ENCODE data around the gene ACSL1.
A peak's percentile ranks its signal among the peaks of the same experiment; 100 is the strongest.

The ACSL1 gene

GRCh38 chr4:184808713-184809050 lies 17.1 kb downstream of the ACSL1 start:
- no peak overlapping the region for H3K4me3 ChIP-seq (ENCODE audit: insufficient read depth in 1 of 2, low read depth in 1 of 2, low read length in 2 of 2)
- peaks cover 33% of the 10 kb centered on the region for H3K79me1 ChIP-seq (replicated peaks; ENCODE audit: low read length, poor library complexity, severe bottlenecking)
- no peak overlapping the region for H2BK12ac ChIP-seq (ENCODE audit: low read length in 2 of 2)
- H2BK15ac ChIP-seq (ENCODE audit: low read depth, poor library complexity, severe bottlenecking) = no peak overlapping the region
- H2AFZ ChIP-seq (ENCODE audit: low read depth, low read length) = no peak overlapping the region
- H3K4ac ChIP-seq (ENCODE audit: low read depth in 1 of 2, low read length in 2 of 2) = no peak overlapping the region
- no peak overlapping the region for H3K18ac ChIP-seq (ENCODE audit: low read depth in 1 of 2, low read length in 2 of 2)
- peaks cover 0 to 6% of the 10 kb centered on the region in 2 experiments for H3K36me3 ChIP-seq (ENCODE audit: control insufficient read depth in 1 of 2, insufficient read depth in 2 of 2, low read depth in 1 of 2, low read length in 2 of 2)
- H3K4me1 ChIP-seq (ENCODE audit: control insufficient read depth, insufficient read depth, low read depth, low read length) = peaks cover 17% of the 10 kb centered on the region
- no peak overlapping the region for H4K8ac ChIP-seq (ENCODE audit: low read length)
- DNase-seq = peak; percentile 21
- no peak overlapping the region for H3K27ac ChIP-seq (ENCODE audit: low read length, poor library complexity, severe bottlenecking)
- H3K4me2 ChIP-seq (ENCODE audit: low read length, poor library complexity, severe bottlenecking) = no peak overlapping the region
- no peak overlapping the region for H3K9ac ChIP-seq (ENCODE audit: low read length)
- no peak overlapping the region for H2BK5ac ChIP-seq (ENCODE audit: low read depth, low read length, poor library complexity, severe bottlenecking)
- WGBS = 80% methylated on average over 1 of the region's 1 CpG
- H3K9me3 ChIP-seq (ENCODE audit: control insufficient read depth, low read length) = no peaks in the 10 kb centered on the region
- H3K23ac ChIP-seq (ENCODE audit: low read length in 2 of 2) = no peak overlapping the region
- H4K91ac ChIP-seq (ENCODE audit: low read length) = no peak overlapping the region
- H2AK5ac ChIP-seq (ENCODE audit: low read length, severe bottlenecking) = no peak overlapping the region
- no peak overlapping the region for H3K14ac ChIP-seq (ENCODE audit: low read length in 2 of 2)
- H2BK120ac ChIP-seq (ENCODE audit: low read depth, low read length) = no peak overlapping the region
- H3K27me3 ChIP-seq (ENCODE audit: control insufficient read depth in 1 of 2, insufficient read depth in 1 of 2, low read length in 2 of 2) = no peaks in the 10 kb centered on the region

- no peak overlapping the region for H3K4me3 ChIP-seq (ENCODE audit: insufficient read depth in 1 of 2, low read depth in 1 of 2, low read length in 2 of 2)
- no peaks in the 10 kb centered on the region for H3K27me3 ChIP-seq (ENCODE audit: control insufficient read depth in 1 of 2, insufficient read depth in 1 of 2, low read length in 2 of 2)
- no peak overlapping the region for H2AK5ac ChIP-seq (ENCODE audit: low read length, severe bottlenecking)
- H2BK5ac ChIP-seq (ENCODE audit: low read depth, low read length, poor library complexity, severe bottlenecking) = no peak overlapping the region
- H3K14ac ChIP-seq (ENCODE audit: low read length in 2 of 2) = no peak overlapping the region
- no peak overlapping the region for H3K4ac ChIP-seq (ENCODE audit: low read depth in 1 of 2, low read length in 2 of 2)
- H2BK15ac ChIP-seq (ENCODE audit: low read depth, poor library complexity, severe bottlenecking) = no peak overlapping the region
- no peak overlapping the region for H2AFZ ChIP-seq (ENCODE audit: low read depth, low read length)
- H4K91ac ChIP-seq (ENCODE audit: low read length) = no peak overlapping the region
- H3K9me3 ChIP-seq (ENCODE audit: control insufficient read depth, low read length) = no peaks in the 10 kb centered on the region
- H3K27ac ChIP-seq (ENCODE audit: low read length, poor library complexity, severe bottlenecking) = no peak overlapping the region
- WGBS = 26% methylated on average over 9 of the region's 9 CpGs
- peaks cover 32% of the 10 kb centered on the region for H3K79me1 ChIP-seq (replicated peaks; ENCODE audit: low read length, poor library complexity, severe bottlenecking)
- peak; percentile 69 for DNase-seq
- H3K9ac ChIP-seq (ENCODE audit: low read length) = no peak overlapping the region
- H3K36me3 ChIP-seq (ENCODE audit: control insufficient read depth in 1 of 2, insufficient read depth in 2 of 2, low read depth in 1 of 2, low read length in 2 of 2) = peaks cover 1 to 9% of the 10 kb centered on the region in 2 experiments
- peaks cover 14% of the 10 kb centered on the region for H3K4me1 ChIP-seq (ENCODE audit: control insufficient read depth, insufficient read depth, low read depth, low read length)
- H3K23ac ChIP-seq (ENCODE audit: low read length in 2 of 2) = no peak overlapping the region
- H3K4me2 ChIP-seq (ENCODE audit: low read length, poor library complexity, severe bottlenecking) = no peak overlapping the region
- peak overlapping the region in 1 of 2 experiments; percentile 18 for H2BK12ac ChIP-seq (ENCODE audit: low read length in 2 of 2)
- H4K8ac ChIP-seq (ENCODE audit: low read length) = no peak overlapping the region
- H3K18ac ChIP-seq (ENCODE audit: low read depth in 1 of 2, low read length in 2 of 2) = peak overlapping the region in 1 of 2 experiments; percentile 5
- H2BK120ac ChIP-seq (ENCODE audit: low read depth, low read length) = no peak overlapping the region
These were observed 17.7 kb downstream of the ACSL1 start for GRCh38 chr4:184807797-184808712.

- Histone ChIP-seq H4K8ac (ENCODE audit: low read length) (no peak overlapping the region), H3K9me3 (ENCODE audit: control insufficient read depth, low read length) (no peaks in the 10 kb centered on the region), H3K18ac (ENCODE audit: low read depth in 1 of 2, low read length in 2 of 2) (no peak overlapping the region), H2AK5ac (ENCODE audit: low read length, severe bottlenecking) (no peak overlapping the region), H2AFZ (ENCODE audit: low read depth, low read length) (no peak overlapping the region), H2BK15ac (ENCODE audit: low read depth, poor library complexity, severe bottlenecking) (no peak overlapping the region), H3K4me3 (ENCODE audit: insufficient read depth in 1 of 2, low read depth in 1 of 2, low read length in 2 of 2) (no peak overlapping the region), H3K27me3 (ENCODE audit: control insufficient read depth in 1 of 2, insufficient read depth in 1 of 2, low read length in 2 of 2) (no peaks in the 10 kb centered on the region), H2BK120ac (ENCODE audit: low read depth, low read length) (no peak overlapping the region), H3K36me3 (ENCODE audit: control insufficient read depth in 1 of 2, insufficient read depth in 2 of 2, low read depth in 1 of 2, low read length in 2 of 2) (peaks cover 3 to 15% of the 10 kb centered on the region in 2 experiments), H2BK5ac (ENCODE audit: low read depth, low read length, poor library complexity, severe bottlenecking) (no peak overlapping the region), H3K27ac (ENCODE audit: low read length, poor library complexity, severe bottlenecking) (no peak overlapping the region), H3K79me1 (replicated peaks; ENCODE audit: low read length, poor library complexity, severe bottlenecking) (peaks cover 40% of the 10 kb centered on the region), H3K9ac (ENCODE audit: low read length) (no peak overlapping the region), H4K91ac (ENCODE audit: low read length) (no peak overlapping the region), H2BK12ac (ENCODE audit: low read length in 2 of 2) (no peak overlapping the region), H3K4ac (ENCODE audit: low read depth in 1 of 2, low read length in 2 of 2) (no peak overlapping the region), H3K4me2 (ENCODE audit: low read length, poor library complexity, severe bottlenecking) (no peak overlapping the region), H3K4me1 (ENCODE audit: control insufficient read depth, insufficient read depth, low read depth, low read length) (peaks cover 16% of the 10 kb centered on the region), H3K23ac (ENCODE audit: low read length in 2 of 2) (no peak overlapping the region), H3K14ac (ENCODE audit: low read length in 2 of 2) (no peak overlapping the region)
- no peak for DNase-seq
- 94% methylated on average over 3 of the region's 3 CpGs for WGBS
These were observed 18.5 kb downstream of the ACSL1 start for GRCh38 chr4:184807256-184807655.

GRCh38 chr4:184806711-184807110 lies 19.1 kb downstream of the ACSL1 start:
- Histone ChIP-seq H2BK15ac (ENCODE audit: low read depth, poor library complexity, severe bottlenecking) (no peak overlapping the region), H2AK5ac (ENCODE audit: low read length, severe bottlenecking) (no peak overlapping the region), H2BK5ac (ENCODE audit: low read depth, low read length, poor library complexity, severe bottlenecking) (no peak overlapping the region), H3K9ac (ENCODE audit: low read length) (no peak overlapping the region), H3K4ac (ENCODE audit: low read depth in 1 of 2, low read length in 2 of 2) (no peak overlapping the region), H2BK12ac (ENCODE audit: low read length in 2 of 2) (no peak overlapping the region), H4K91ac (ENCODE audit: low read length) (no peak overlapping the region), H3K9me3 (ENCODE audit: control insufficient read depth, low read length) (no peaks in the 10 kb centered on the region), H3K4me1 (ENCODE audit: control insufficient read depth, insufficient read depth, low read depth, low read length) (peaks cover 15% of the 10 kb centered on the region), H3K14ac (ENCODE audit: low read length in 2 of 2) (no peak overlapping the region), H2BK120ac (ENCODE audit: low read depth, low read length) (no peak overlapping the region), H3K79me1 (replicated peaks; ENCODE audit: low read length, poor library complexity, severe bottlenecking) (peaks cover 37% of the 10 kb centered on the region), H4K8ac (ENCODE audit: low read length) (no peak overlapping the region), H3K4me2 (ENCODE audit: low read length, poor library complexity, severe bottlenecking) (no peak overlapping the region), H3K4me3 (ENCODE audit: insufficient read depth in 1 of 2, low read depth in 1 of 2, low read length in 2 of 2) (no peak overlapping the region), H2AFZ (ENCODE audit: low read depth, low read length) (no peak overlapping the region), H3K27ac (ENCODE audit: low read length, poor library complexity, severe bottlenecking) (no peak overlapping the region), H3K36me3 (ENCODE audit: control insufficient read depth in 1 of 2, insufficient read depth in 2 of 2, low read depth in 1 of 2, low read length in 2 of 2) (peaks cover 3 to 15% of the 10 kb centered on the region in 2 experiments), H3K27me3 (ENCODE audit: control insufficient read depth in 1 of 2, insufficient read depth in 1 of 2, low read length in 2 of 2) (no peaks in the 10 kb centered on the region), H3K23ac (ENCODE audit: low read length in 2 of 2) (no peak overlapping the region), H3K18ac (ENCODE audit: low read depth in 1 of 2, low read length in 2 of 2) (no peak overlapping the region)
- no peak for DNase-seq
- no CpG with 5 or more reads among the region's 1 CpG for WGBS

Data from mesenchymal stem cell (in vitro differentiated cells and primary cell).